Progenitor cell of endocrine pancreas (in vitro differentiated cells): ENCODE measurements around the gene RPAP3. TPM values are rescaled to one million over a fixed set of nuclear protein-coding genes. Genes with fewer than 3 reads are reported as not detected.
A peak's percentile ranks its signal among the peaks of the same experiment; 100 is the strongest.
"Not testable (repeated sequence)": the region's sequence is repeated elsewhere in the genome, so short reads cannot be mapped to it uniquely, and the experiment has no call there.

Source experiments
- DNase-seq: peaks from one replicate; pipeline ENCODE4 v3.0.0; 2021; ENCODE audit warnings: low spot score; ENCODE audit not compliant: unreplicated experiment
- H3K27ac Mint-ChIP-seq: 2 replicates; pipeline ENCODE4 v1.8.0; 2021; ENCODE audit warnings: mild to moderate bottlenecking, moderate library complexity, mixed read lengths
- H3K27me3 Mint-ChIP-seq: 2 replicates; pipeline ENCODE4 v1.8.0; 2021; ENCODE audit warnings: mixed read lengths
- H3K36me3 Mint-ChIP-seq: 2 replicates; pipeline ENCODE4 v1.8.0; 2022; ENCODE audit warnings: mixed read lengths; ENCODE audit not compliant: insufficient read depth
- H3K4me1 Mint-ChIP-seq: 2 replicates; pipeline ENCODE4 v1.8.0; 2021; ENCODE audit warnings: low read depth, mixed read lengths
- H3K4me3 Mint-ChIP-seq: 2 replicates; pipeline ENCODE4 v1.8.0; 2021; ENCODE audit warnings: low read depth, mild to moderate bottlenecking, moderate library complexity, mixed read lengths
- H3K9me3 Mint-ChIP-seq: 2 replicates; pipeline ENCODE4 v1.8.0; 2021; ENCODE audit warnings: low read depth, mixed read lengths
- CTCF ChIP-seq: fragments of 200-600 bp; sonication (generic); IDR thresholded peaks from one replicate; pipeline ENCODE4 v1.5.0; 2021; ENCODE audit warnings: antibody characterized with exemption, mild to moderate bottlenecking; ENCODE audit not compliant: unreplicated experiment
- total RNA-seq: library from RNA; stranded (reverse); gene quantifications from 2 replicates; pipeline ENCODE4 v1.2.1, GENCODE V29; 2021

Gene RPAP3
- total RNA-seq, 1 donor from 2014 or later: 36.4 TPM

GRCh38 chr12:47636908-47637780 is 68.7 kb downstream of the RPAP3 start:
- H3K27ac Mint-ChIP-seq: peak overlapping the region; percentile 75
- peaks cover 67% of the 10 kb centered on the region for H3K36me3 Mint-ChIP-seq
- TF ChIP-seq CTCF: peak; percentile 35
- no peak overlapping the region for H3K4me3 Mint-ChIP-seq
- DNase-seq: no peak
- H3K27me3 Mint-ChIP-seq: no peaks in the 10 kb centered on the region
- peaks cover 48% of the 10 kb centered on the region for H3K9me3 Mint-ChIP-seq
- H3K4me1 Mint-ChIP-seq: no peaks in the 10 kb centered on the region

- not testable (repeated sequence) for H3K27me3 Mint-ChIP-seq, H3K4me1 Mint-ChIP-seq, H3K27ac Mint-ChIP-seq, DNase-seq, H3K4me3 Mint-ChIP-seq
- peaks cover 65% of the 10 kb centered on the region for H3K36me3 Mint-ChIP-seq
- peaks cover 40% of the 10 kb centered on the region for H3K9me3 Mint-ChIP-seq
Measured at GRCh38 chr12:47635770-47636169, 70.1 kb downstream of the RPAP3 start.

GRCh38 chr12:47634127-47634526 is 71.7 kb downstream of the RPAP3 start:
- DNase-seq: no peak
- Mint-ChIP-seq H3K27me3 (no peaks in the 10 kb centered on the region), H3K4me3 (no peak overlapping the region), H3K27ac (no peak overlapping the region), H3K36me3 (peaks cover 64% of the 10 kb centered on the region), H3K9me3 (peaks cover 37% of the 10 kb centered on the region), H3K4me1 (no peaks in the 10 kb centered on the region)
- no peak for TF ChIP-seq CTCF

- Mint-ChIP-seq H3K4me3 (no peak overlapping the region), H3K9me3 (peaks cover 5% of the 10 kb centered on the region), H3K27ac (no peak overlapping the region), H3K4me1 (no peaks in the 10 kb centered on the region), H3K36me3 (peaks cover 20% of the 10 kb centered on the region), H3K27me3 (no peaks in the 10 kb centered on the region)
- TF ChIP-seq CTCF: no peak
- DNase-seq: no peak
Measured at GRCh38 chr12:47621960-47622359, 83.9 kb downstream of the RPAP3 start.

GRCh38 chr12:47617476-47617875 is 88.4 kb downstream of the RPAP3 start:
- no peak for TF ChIP-seq CTCF
- H3K27ac Mint-ChIP-seq: peak overlapping the region; percentile 53
- H3K27me3 Mint-ChIP-seq: no peaks in the 10 kb centered on the region
- H3K4me3 Mint-ChIP-seq: no peak overlapping the region
- no peaks in the 10 kb centered on the region for H3K4me1 Mint-ChIP-seq
- H3K36me3 Mint-ChIP-seq: peaks cover 30% of the 10 kb centered on the region
- peaks cover 19% of the 10 kb centered on the region for H3K9me3 Mint-ChIP-seq
- no peak for DNase-seq

- no peaks in the 10 kb centered on the region for H3K27me3 Mint-ChIP-seq
- peaks cover 34% of the 10 kb centered on the region for H3K36me3 Mint-ChIP-seq
- no peak for DNase-seq
- H3K27ac Mint-ChIP-seq: no peak overlapping the region
- H3K4me3 Mint-ChIP-seq: no peak overlapping the region
- peaks cover 25% of the 10 kb centered on the region for H3K9me3 Mint-ChIP-seq
- no peak for TF ChIP-seq CTCF
- H3K4me1 Mint-ChIP-seq: no peaks in the 10 kb centered on the region
Measured at GRCh38 chr12:47616440-47616839, 89.4 kb downstream of the RPAP3 start.
